Nephron progenitor cell (in vitro differentiated cells): ENCODE results near the gene LRG1.

Experiments used
- DNase-seq: peaks from one replicate; pipeline ENCODE4 v3.0.0; 2021
- H3K27ac Mint-ChIP-seq: 2 replicates; pipeline ENCODE4 v1.8.0; 2021; ENCODE audit warnings: mild to moderate bottlenecking, moderate library complexity, mixed read lengths
- H3K27me3 Mint-ChIP-seq: 2 replicates; pipeline ENCODE4 v1.8.0; 2021; ENCODE audit warnings: mild to moderate bottlenecking, low read depth, mixed read lengths; ENCODE audit not compliant: poor library complexity
- H3K36me3 Mint-ChIP-seq: 2 replicates; pipeline ENCODE4 v1.8.0; 2021; ENCODE audit warnings: low read depth, mixed read lengths
- H3K4me1 Mint-ChIP-seq: 2 replicates; pipeline ENCODE4 v1.8.0; 2021; ENCODE audit warnings: mixed read lengths
- H3K4me3 Mint-ChIP-seq: 2 replicates; pipeline ENCODE4 v1.8.0; 2021; ENCODE audit warnings: mild to moderate bottlenecking, moderate library complexity, mixed read lengths
- H3K9me3 Mint-ChIP-seq: 2 replicates; pipeline ENCODE4 v1.8.0; 2021; ENCODE audit warnings: mild to moderate bottlenecking, moderate library complexity, mixed read lengths
- CTCF ChIP-seq: fragments of 200-600 bp; sonication (generic); IDR thresholded peaks from 2 replicates; pipeline ENCODE4 v1.5.0; 2021; ENCODE audit warnings: antibody characterized with exemption

LRG1 gene

GRCh38 chr19:4487572-4487971, 52.3 kb downstream of the LRG1 start:
- Mint-ChIP-seq H3K27me3 (peaks cover 3% of the 10 kb centered on the region), H3K4me3 (no peak overlapping the region), H3K27ac (peak overlapping the region; percentile 18), H3K36me3 (peaks cover 35% of the 10 kb centered on the region), H3K4me1 (no peaks in the 10 kb centered on the region), H3K9me3 (no peaks in the 10 kb centered on the region)
- no peak for DNase-seq
- TF ChIP-seq CTCF: no peak
